PFSK-1 (cell line): ENCODE measurements around the gene SLC37A4.

Experiments
- FOXP2 ChIP-seq: optimal IDR thresholded peaks from 2 replicates; pipeline ENCODE3; 2011; ENCODE audit warnings: borderline replicate concordance, control low read depth, inconsistent platforms; ENCODE audit not compliant: insufficient read depth; ENCODE audit errors: extremely low read length, extremely low read depth
- POLR2AphosphoS5 ChIP-seq: IDR thresholded peaks from 2 replicates; pipeline ENCODE4 v1.6.1; 2012; ENCODE audit warnings: low read depth, mild to moderate bottlenecking, control low read depth, low read length, moderate library complexity
- REST ChIP-seq, 2 experiments: IDR thresholded peaks; 2 replicates each; pipeline versions ENCODE4 v1.6.1 to v1.8.0; 2011 to 2012; ENCODE audit warnings: low read depth in 2 of 2, low read length in 2 of 2, control low read depth in 1 of 2, inconsistent platforms in 1 of 2, mild to moderate bottlenecking in 1 of 2, moderate library complexity in 1 of 2; ENCODE audit not compliant: insufficient read depth in 1 of 2
- SIN3A ChIP-seq: IDR thresholded peaks from 2 replicates; pipeline ENCODE4 v1.6.1; 2012; ENCODE audit warnings: mild to moderate bottlenecking, low read length, moderate library complexity, borderline replicate concordance; ENCODE audit not compliant: insufficient read depth
- TAF1 ChIP-seq: IDR thresholded peaks from 2 replicates; pipeline ENCODE4 v1.6.1; 2012; ENCODE audit warnings: low read length, control low read depth, borderline replicate concordance; ENCODE audit not compliant: insufficient read depth

SLC37A4 gene

DNA sequence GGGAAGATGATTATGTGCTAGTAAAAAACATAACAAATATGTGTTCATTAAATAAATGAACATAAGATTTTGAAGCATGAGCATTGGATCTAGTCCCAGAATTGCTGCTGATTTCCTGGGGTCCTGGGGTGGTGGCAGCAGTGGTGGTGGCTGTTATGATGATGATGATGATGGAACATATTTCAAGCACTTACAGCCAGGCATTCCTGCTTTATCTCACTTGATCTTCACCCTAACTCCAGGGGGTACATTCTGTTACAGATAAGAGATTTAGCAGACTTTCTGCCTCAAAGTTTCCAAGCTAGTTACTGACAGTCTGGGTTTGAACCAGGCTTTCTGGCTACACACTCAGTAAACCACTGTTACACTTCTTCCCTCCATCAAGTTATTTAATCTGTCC, 6.9 kb downstream of the SLC37A4 start:
- TF ChIP-seq POLR2AphosphoS5 (no peak), FOXP2 (no peak), SIN3A (no peak), REST (IDR thresholded peaks at IDR 0.05; ENCODE audit: insufficient read depth in 1 of 2, low read depth in 2 of 2, low read length in 2 of 2) (no peak), TAF1 (no peak)

GRCh38 chr11:119021631-119022030, 9.0 kb downstream of the SLC37A4 start:
- TF ChIP-seq POLR2AphosphoS5 (no peak; the same call in 1 of the 2 replicates), TAF1 (no peak), SIN3A (no peak), FOXP2 (no peak), REST (IDR thresholded peaks at IDR 0.05; ENCODE audit: insufficient read depth in 1 of 2, low read depth in 2 of 2, low read length in 2 of 2) (no peak)

DNA sequence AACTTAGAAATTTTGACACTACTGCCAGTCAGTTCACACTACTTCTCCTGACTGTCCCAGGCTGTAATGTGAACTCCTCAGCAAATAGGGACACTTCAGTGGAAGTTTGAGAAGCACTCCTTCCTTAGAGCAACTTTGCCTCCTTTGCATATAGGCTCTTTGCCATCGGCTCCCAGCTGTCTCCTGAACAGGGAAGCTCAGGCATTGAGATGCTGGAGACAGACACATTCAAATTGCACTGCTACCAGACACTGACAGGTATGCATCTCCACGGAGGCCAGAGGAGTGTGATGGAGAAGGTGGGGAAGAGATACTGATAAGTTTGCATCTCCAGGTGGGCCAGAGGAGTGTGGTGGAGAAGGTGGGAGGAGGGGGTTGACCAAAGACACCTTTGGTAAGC, 10.7 kb downstream of the SLC37A4 start:
- TF ChIP-seq REST (IDR thresholded peaks at IDR 0.05; ENCODE audit: insufficient read depth in 1 of 2, low read depth in 2 of 2, low read length in 2 of 2) (no peak), FOXP2 (no peak), POLR2AphosphoS5 (no peak)

- TF ChIP-seq SIN3A: 0 out of 2 replicates have a peak, but pooled peaks have one; percentile 25
- TF ChIP-seq FOXP2: peak; percentile 4
- peak in 1 of 2 experiments; percentile 59; a peak in 1 of 4 replicates for TF ChIP-seq REST (IDR thresholded peaks at IDR 0.05; ENCODE audit: insufficient read depth in 1 of 2, low read depth in 2 of 2, low read length in 2 of 2)
- TF ChIP-seq POLR2AphosphoS5: peak; percentile 72
- TF ChIP-seq TAF1: peak; percentile 96
Observed at GRCh38 chr11:119018074-119018938, 12.4 kb downstream of the SLC37A4 start, which contains the start of the genes RPS25 and TRAPPC4. TSS of gene RPS25 (minus strand) at chr11:119018343. CDS start at chr11:119018284, 59 bp downstream. TSS of gene TRAPPC4 (plus strand) at chr11:119018766. CDS start at chr11:119018796, 30 bp downstream.
